Ovary (tissue), 3 donors: ENCODE measurements around the gene HOXB8.

Experiments
- EP300 ChIP-seq: sonication (generic); formaldehyde crosslinking; IDR thresholded peaks from one replicate; pipeline ENCODE4 v1.6.1; 2017; ENCODE audit warnings: antibody characterized with exemption
- POLR2A ChIP-seq: fragments of 450-650 bp; IDR thresholded peaks from one replicate; pipeline ENCODE4 v1.6.1; 2017; ENCODE audit warnings: antibody characterized with exemption, mild to moderate bottlenecking, moderate library complexity
- TF ChIP-seq, protein P1 (sequence below), 3 donors: fragments of 450-650 bp in 2 of 3; fragments of 200-600 bp in 1 of 3; IDR thresholded peaks; one replicate each; pipeline versions ENCODE4 v1.5.1 to v1.8.0; 2016 to 2022; ENCODE audit warnings: antibody characterized with exemption in 3 of 3, mild to moderate bottlenecking in 1 of 3
- donor health status: DM: no; HTN: no; CAD: no.

DNA sequence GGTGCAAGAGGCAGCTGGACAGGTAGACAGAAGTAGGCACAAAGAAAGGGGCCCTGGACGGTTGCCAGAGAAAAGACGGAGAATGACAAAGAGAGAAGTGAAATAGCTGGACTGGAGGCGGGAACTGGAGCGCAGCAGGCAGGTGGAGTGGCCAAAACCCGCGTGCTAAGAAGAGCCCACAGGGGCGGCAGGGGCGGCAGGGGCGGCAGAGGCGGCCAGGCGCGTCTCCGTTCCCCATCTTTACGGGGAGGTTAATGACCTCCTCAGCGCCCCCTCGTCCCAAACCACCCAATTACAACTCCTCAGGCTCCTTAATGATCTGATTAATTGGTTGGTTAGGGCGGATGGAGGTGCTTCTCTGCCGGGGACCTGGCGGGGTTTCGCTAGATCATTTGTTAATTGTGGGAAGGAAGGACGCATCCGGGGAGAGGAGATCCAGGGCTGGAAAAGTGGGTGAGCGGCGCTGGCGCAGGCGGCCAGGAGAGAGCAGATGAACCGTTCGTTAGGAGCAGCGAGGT lies 26.5 kb upstream of the HOXB8 start:
- TF ChIP-seq POLR2A (no peak), EP300 (no peak)
- TF ChIP-seq, protein P1, sequence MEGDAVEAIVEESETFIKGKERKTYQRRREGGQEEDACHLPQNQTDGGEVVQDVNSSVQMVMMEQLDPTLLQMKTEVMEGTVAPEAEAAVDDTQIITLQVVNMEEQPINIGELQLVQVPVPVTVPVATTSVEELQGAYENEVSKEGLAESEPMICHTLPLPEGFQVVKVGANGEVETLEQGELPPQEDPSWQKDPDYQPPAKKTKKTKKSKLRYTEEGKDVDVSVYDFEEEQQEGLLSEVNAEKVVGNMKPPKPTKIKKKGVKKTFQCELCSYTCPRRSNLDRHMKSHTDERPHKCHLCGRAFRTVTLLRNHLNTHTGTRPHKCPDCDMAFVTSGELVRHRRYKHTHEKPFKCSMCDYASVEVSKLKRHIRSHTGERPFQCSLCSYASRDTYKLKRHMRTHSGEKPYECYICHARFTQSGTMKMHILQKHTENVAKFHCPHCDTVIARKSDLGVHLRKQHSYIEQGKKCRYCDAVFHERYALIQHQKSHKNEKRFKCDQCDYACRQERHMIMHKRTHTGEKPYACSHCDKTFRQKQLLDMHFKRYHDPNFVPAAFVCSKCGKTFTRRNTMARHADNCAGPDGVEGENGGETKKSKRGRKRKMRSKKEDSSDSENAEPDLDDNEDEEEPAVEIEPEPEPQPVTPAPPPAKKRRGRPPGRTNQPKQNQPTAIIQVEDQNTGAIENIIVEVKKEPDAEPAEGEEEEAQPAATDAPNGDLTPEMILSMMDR (IDR thresholded peaks at IDR 0.05) = no peak
